Measurements from ENCODE around the gene IPO4.

The IPO4 gene

DNA sequence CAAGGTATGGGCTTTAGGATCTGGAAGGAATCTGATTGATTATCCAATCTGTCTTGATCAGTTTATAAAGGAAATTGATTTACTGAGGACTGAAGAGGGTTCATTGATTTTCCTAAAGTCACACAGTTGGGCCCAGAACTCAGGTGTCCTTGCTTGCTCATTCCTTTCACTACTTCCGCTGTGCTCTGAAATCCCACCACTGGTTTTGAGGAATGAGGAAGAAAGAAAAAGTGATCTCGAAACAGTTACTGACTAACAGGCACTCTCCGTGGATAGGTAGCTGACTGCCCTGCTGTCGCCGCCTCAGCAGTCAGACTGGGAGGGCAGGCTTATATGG is 58.3 kb downstream of the IPO4 start, which contains the start of gene FITM1:
FITM1 (plus strand) TSS at position 280 of the 337 bp plus-strand sequence. CDS start 905 bp downstream, outside the sequence.
- in situ Hi-C loops (cut with HindIII; ENCODE audit: low pct_ligation_motif_present, low sequenced_read_pairs): no loop called here
- DNase-seq: no peak
- Histone ChIP-seq H3K4me3 (ENCODE audit: low read depth, low read length) (no peak within 1 kb of the TSS), H3K36me3 (replicated peaks) (no peaks in the 10 kb centered on the region), H3K27ac (no peak within 1 kb of the TSS), H3K27me3 (replicated peaks) (no peaks in the 10 kb centered on the region)
- TF ChIP-seq, protein P1, sequence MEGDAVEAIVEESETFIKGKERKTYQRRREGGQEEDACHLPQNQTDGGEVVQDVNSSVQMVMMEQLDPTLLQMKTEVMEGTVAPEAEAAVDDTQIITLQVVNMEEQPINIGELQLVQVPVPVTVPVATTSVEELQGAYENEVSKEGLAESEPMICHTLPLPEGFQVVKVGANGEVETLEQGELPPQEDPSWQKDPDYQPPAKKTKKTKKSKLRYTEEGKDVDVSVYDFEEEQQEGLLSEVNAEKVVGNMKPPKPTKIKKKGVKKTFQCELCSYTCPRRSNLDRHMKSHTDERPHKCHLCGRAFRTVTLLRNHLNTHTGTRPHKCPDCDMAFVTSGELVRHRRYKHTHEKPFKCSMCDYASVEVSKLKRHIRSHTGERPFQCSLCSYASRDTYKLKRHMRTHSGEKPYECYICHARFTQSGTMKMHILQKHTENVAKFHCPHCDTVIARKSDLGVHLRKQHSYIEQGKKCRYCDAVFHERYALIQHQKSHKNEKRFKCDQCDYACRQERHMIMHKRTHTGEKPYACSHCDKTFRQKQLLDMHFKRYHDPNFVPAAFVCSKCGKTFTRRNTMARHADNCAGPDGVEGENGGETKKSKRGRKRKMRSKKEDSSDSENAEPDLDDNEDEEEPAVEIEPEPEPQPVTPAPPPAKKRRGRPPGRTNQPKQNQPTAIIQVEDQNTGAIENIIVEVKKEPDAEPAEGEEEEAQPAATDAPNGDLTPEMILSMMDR (IDR thresholded peaks at IDR 0.05; ENCODE audit: low read depth, low read length, missing control alignments): no peak
